Measurements from ENCODE around the gene SARDH.

Gene SARDH

DNA sequence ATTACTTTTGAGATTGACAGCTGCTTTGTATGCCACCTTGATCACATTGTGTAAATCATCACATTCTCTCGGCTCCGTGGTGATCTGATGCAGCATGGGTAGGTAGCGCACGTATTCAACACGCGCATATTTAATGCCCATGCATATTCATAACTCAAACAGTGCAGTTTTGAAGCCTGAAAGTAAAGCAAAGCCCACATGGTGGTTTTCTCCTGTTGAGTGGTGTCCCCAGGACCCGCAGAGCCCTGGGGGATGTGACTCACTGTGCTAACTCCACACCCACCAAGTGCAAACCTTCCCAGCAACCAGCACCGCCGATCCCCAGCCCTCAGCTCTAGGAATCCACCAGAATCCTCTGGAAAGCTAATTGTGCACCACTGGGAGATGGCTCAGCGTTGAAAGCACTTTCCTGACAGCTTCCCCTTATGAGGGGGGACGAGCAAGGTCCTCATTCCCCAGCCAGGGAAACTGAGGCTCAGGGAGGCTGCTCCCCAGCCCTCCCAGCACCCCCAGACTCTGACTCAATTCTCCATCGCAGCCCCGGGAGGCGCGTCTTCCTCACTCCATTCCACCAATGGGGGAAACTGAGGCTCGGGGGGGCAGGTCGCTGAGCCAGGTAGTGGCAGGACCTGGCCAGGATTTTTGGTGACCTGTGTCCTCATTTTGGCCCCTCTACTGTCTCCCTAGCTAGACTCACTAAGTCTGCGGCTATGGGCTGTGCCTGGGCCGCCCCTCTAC is 46.4 kb downstream of the SARDH start:
- TF ChIP-seq JUND (IDR thresholded peaks at IDR 0.05; ENCODE audit: low read depth): no peak
- no peak for DNase-seq (ENCODE audit: low read depth in 1 of 2, low spot score in 1 of 2)
- in situ Hi-C loops (cut with HindIII; ENCODE audit: low pct_unique_long_range_greater_than_20kb, low sequenced_read_pairs): no loop called here

DNA sequence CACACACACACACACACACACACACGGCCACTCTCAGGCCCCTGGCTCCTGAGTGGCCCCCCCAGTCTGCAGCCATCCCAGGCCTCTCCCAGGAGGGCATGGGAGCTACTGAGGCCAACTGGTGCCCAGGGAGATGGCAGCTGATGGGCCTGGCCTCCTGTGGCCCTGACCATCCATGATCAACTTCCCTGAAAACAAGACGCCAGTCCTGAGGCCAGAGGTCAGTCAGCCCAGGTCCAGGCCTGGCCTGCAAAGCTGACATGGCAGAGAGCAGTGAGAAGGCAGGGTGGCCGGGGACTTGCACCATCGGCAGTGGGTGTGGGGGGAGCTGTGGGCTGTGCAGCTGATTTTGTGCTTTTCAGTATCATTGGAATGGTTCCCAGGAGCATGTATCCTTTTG is 47.0 kb downstream of the SARDH start:
- DNase-seq (ENCODE audit: low read depth in 1 of 2, low spot score in 1 of 2): no peak
- in situ Hi-C loops (cut with HindIII; ENCODE audit: low pct_unique_long_range_greater_than_20kb, low sequenced_read_pairs): no loop called here
- TF ChIP-seq JUND (IDR thresholded peaks at IDR 0.05; ENCODE audit: low read depth): no peak

DNA sequence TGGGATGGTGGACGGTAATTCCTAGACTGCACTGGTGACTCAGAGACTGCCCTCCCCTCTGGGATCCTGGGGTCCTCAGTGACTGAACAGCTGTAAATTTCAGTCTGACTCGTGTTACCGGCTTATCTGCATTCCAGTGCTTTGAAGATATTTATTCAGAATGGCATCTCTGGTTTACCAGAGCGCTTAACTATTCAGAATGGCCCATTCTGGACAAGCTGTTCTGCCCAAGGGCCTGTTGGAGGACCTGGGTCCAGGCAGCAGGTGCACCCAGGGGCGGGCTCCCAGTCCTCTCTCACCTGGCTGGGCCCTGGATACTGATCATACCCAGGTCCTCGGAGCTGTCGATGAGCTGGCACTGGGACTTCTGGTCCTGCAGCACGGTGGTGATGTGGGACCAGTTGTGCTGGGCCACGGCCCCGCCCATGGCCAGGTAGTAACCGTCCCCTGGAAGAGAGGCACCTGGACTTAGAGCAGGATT is 48.0 kb downstream of the SARDH start:
- DNase-seq (ENCODE audit: low read depth in 1 of 2, low spot score in 1 of 2): peak; percentile 54 to 79
- in situ Hi-C loops (cut with HindIII; ENCODE audit: low pct_unique_long_range_greater_than_20kb, low sequenced_read_pairs): no loop called here
- no peak for TF ChIP-seq JUND (IDR thresholded peaks at IDR 0.05; ENCODE audit: low read depth)

DNA sequence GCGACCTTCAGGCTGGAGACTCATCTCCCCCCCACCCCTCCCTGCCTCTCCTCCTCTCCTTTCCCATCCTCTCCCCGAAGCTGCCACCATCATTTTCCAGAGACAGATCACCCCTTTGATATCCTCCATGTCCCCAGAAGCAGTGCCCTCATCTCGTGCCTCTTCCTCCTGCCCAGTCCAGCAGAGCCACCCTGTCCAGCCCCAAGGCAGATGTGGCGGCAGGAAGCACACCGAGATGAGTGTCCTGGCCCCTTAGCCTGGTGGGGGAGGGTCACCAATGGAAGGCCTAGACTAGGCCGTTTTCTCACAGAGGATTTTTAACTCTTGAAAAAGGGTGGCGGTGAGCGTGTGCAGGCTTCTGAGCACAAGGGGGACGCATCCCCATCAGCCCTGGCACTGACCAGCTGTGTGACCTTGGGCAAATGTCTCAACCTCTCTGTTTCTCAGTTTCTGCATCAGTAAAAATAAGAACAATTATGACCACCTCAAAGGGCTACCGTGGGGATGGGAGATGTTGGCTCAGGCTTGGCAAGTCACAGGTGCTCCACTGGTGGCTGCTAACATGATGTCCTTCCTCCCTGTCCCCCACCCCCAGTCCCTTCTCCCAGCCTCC is 48.9 kb downstream of the SARDH start:
- in situ Hi-C loops (cut with HindIII; ENCODE audit: low pct_unique_long_range_greater_than_20kb, low sequenced_read_pairs): no loop called here
- no peak for TF ChIP-seq JUND (IDR thresholded peaks at IDR 0.05; ENCODE audit: low read depth)
- no peak for DNase-seq (ENCODE audit: low read depth in 1 of 2, low spot score in 1 of 2)

DNA sequence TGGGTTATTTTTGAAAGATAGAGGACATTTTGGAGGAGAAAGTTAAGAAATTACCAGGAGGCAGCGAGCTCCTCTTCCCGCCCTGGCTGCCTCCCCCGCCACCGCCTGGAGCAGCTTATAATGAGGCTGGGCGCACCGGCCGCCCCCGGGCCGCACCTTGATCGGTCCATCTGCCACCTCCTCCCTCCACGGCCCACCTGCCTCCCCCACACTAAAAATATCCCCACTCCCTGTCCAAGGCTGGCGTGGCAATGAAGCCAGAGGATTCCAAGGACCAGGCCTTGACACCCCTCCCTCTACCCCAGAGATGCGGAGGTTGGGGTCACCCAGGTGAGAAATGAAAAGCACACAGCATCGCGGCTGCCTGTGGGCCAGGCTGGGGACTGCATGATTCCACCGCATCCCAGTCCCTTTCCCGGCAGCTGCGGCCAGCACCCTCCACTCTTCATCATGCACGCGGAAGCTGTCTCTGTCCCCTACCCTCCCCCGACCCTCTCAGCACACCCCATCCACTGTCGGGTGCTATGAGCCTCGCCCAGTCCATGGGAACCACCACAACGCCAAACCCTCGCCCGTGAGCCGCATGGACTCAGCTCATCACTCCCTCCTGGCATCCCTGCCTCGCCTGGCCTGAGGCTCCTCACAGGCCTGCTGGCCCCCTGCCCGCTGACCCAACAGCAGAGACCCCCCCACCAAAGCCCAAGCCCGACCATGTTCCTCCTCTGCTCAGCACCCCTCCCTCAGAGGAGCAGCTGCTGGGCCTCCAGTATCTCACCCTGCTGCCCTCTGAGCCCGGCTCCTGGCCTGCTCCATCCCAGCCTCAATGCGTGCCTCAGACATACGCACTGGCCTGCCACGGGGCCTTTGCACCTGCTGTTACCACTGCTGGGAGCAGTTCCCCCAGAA is 50.0 kb downstream of the SARDH start:
- in situ Hi-C loops (cut with HindIII; ENCODE audit: low pct_unique_long_range_greater_than_20kb, low sequenced_read_pairs): no loop called here
- DNase-seq (ENCODE audit: low read depth in 1 of 2, low spot score in 1 of 2): no peak
- no peak for TF ChIP-seq JUND (IDR thresholded peaks at IDR 0.05; ENCODE audit: low read depth)

DNA sequence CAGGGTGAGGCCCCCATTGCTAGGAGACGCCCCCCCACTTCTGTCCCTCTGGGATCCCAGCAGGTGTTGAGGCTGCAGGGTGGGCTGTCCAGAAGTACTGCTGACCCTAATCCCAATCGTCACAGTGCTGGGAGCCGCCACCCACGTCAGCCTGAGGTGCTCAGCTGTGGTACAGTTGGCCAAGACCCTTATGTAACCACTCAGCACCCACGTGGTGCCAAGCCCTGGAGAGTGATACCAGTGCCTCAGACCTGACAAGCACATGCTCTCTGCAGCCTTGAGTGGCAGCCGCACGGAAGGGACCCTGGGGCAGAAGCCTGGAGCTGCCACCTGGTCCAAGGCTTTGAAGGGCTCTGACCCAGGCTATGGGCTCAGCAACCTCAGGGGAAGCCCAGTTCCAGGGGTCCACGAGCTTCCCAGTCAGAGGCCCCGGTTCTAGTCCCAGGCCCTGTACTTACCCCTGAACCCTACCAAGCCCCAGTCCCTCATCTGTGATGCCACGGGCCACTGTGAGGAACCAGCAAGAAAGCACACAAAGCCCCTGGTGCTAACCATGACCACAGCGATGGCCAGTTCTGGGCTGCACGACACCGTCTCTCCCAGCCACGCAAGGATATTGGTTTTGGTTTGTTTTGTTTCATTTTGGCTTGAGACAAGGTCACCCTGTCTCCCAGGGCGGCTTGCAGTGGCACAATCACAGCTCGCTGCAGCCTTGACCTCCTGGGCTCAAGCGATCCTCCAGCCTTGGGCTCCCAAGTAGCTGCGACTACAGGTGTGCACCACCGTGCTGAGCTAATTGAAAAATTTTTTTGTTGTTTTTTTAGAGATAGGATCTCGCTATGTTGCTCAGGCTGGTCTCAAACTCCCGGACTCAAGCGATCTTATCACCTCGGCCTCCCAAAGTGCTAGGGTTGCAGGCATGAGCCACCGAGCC is 51.2 kb downstream of the SARDH start:
- in situ Hi-C loops (cut with HindIII; ENCODE audit: low pct_unique_long_range_greater_than_20kb, low sequenced_read_pairs): no loop called here
- TF ChIP-seq JUND (IDR thresholded peaks at IDR 0.05; ENCODE audit: low read depth): no peak
- peak in 1 of 2 experiments; percentile 55 for DNase-seq (ENCODE audit: low read depth in 1 of 2, low spot score in 1 of 2)

DNA sequence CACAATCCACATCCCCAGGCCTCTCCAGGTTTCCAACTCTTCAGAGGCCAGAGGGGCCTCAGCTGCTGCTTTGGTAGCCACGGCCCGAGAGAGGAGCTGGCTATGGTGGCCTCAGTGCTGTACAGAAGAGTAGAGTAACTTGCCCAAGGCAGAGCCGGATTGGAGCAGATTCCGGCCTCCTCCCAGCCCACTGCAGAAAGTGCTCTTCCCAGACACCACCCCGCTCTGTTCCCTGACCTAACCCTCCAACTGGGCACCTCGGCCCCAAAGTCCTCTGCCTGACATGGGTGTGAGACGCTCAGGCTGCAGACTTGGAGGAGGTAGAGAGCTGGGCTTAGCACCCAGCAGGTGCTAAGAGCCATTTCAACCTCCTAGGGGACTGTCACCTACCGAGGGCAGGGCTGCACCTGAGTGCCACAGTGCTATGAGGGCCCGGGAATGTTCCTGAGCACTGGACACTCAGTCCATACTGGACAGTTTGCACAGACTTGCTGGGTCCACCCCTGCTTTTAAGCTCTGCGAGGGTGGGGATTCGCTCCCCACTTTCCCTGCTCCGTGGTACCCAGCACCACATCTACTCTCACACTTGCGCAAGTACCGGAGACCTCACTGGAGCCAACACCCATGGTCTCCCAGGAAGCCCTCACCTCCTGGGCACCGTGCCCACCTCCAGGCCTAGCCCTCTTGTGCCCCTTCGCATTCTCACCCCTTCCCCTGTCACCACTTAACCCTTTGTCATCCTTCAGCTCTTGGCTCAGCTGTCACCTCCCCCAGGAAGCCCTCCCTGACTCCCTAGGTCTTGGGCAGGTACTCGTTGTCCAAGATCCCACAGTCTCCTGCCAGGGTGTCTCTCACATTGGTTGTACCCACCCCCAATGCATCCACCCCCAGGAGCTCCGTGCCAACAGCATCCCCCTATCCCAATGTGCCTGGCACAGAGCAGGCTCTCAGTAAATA is 52.2 kb downstream of the SARDH start:
- in situ Hi-C loops (cut with HindIII; ENCODE audit: low pct_unique_long_range_greater_than_20kb, low sequenced_read_pairs): no loop called here
- DNase-seq (ENCODE audit: low read depth in 1 of 2, low spot score in 1 of 2): no peak

DNA sequence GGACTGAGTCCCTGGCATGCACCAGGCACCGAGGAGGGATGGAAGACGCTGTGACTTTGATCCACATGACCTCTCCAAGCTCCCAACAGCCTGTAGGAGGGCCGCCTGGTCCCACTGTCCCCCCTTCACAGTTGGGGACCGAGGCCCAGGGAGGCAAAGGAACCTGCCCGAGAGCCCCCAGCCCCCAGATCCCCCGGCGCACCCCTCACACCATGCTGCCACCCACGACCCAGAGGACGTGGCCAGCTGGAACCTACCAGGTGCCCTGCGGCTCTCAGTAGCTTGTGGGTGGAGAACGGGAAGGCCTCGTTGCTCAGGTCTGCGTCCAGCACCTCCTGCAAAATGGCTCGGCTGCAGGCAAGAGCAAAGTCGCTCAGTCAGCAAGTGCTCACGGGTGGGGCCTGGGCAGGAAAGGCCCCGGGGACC is 53.2 kb downstream of the SARDH start:
- TF ChIP-seq JUND (IDR thresholded peaks at IDR 0.05; ENCODE audit: low read depth): no peak
- in situ Hi-C loops (cut with HindIII; ENCODE audit: low pct_unique_long_range_greater_than_20kb, low sequenced_read_pairs): no loop called here
- no peak for DNase-seq (ENCODE audit: low read depth in 1 of 2, low spot score in 1 of 2)

More for the DNA sequence above, 52.2 kb downstream of the SARDH start:
- TF ChIP-seq JUND (IDR thresholded peaks at IDR 0.05; ENCODE audit: low read depth): no peak

DNA sequence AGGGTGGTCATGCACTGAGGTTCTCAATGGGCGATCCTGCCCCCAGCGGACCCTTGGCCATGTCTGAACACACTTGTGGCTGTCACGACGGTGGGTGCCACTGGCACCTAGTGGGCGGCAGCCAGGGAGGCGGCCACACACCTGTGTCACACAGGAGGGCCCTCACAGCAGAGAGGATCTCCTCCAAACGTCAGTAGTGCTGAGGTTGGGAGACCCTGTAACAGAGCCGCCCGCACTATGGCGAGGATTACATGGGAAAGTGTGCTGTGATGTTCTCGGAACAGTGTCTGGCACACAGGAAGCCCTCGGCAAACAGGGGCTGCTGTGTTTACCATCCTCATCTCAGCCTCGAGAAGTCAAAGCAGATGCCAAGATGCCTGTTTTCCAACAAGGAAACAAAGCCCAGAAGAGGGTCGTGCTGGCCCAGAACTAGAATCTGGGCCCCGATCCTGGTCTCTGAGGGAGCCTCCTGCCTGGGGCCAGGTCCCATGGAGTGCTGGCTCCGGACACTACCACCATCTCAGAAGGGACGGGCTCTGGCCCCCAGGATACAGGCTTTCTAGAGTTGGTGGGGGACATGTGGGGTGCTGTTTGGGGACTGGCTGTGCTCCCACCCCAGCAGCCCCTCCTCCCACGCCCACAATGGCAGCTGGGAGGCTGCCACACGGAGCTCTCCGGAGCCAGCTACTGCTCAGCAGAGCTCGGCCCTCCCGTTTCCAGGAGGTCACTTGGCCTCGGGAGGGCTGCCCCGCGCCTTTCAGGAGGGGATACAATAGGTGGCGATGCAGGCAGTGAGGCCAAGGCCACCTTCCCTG is 53.8 kb downstream of the SARDH start:
- in situ Hi-C loops (cut with HindIII; ENCODE audit: low pct_unique_long_range_greater_than_20kb, low sequenced_read_pairs): no loop called here
- TF ChIP-seq JUND (IDR thresholded peaks at IDR 0.05; ENCODE audit: low read depth): no peak
- DNase-seq (ENCODE audit: low read depth in 1 of 2, low spot score in 1 of 2): no peak

DNA sequence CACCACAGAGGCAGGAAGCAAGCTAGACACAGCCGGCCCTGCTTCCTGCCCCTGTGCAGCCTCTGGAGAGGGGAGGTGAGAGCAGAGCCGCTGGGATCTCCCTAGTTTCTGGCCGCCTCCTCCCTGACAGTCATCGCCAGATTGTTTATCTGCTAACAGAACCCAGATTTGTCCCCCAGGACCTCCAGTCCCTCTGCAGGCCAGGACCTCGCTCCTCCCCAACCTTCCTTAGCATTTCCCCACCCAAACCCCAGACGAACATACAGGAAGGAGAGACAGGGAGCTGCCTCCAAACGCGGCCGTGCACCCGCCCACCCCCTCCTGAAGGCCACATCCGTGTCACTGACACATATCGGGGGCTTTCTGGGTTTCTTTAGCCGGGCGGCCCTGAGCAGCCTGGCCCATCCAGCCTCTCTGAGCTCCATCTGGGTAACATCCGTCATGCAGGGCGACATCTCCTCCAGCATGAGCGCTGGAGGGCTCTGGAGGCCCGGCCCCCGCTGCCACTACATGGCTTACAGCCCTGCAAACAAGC is 54.5 kb downstream of the SARDH start:
- DNase-seq (ENCODE audit: low read depth in 1 of 2, low spot score in 1 of 2): no peak
- in situ Hi-C loops (cut with HindIII; ENCODE audit: low pct_unique_long_range_greater_than_20kb, low sequenced_read_pairs): no loop called here
- no peak for TF ChIP-seq JUND (IDR thresholded peaks at IDR 0.05; ENCODE audit: low read depth)

All from T47D (cell line).